ENCODE results near the gene ERICH6B.

- TF ChIP-seq, protein P1, sequence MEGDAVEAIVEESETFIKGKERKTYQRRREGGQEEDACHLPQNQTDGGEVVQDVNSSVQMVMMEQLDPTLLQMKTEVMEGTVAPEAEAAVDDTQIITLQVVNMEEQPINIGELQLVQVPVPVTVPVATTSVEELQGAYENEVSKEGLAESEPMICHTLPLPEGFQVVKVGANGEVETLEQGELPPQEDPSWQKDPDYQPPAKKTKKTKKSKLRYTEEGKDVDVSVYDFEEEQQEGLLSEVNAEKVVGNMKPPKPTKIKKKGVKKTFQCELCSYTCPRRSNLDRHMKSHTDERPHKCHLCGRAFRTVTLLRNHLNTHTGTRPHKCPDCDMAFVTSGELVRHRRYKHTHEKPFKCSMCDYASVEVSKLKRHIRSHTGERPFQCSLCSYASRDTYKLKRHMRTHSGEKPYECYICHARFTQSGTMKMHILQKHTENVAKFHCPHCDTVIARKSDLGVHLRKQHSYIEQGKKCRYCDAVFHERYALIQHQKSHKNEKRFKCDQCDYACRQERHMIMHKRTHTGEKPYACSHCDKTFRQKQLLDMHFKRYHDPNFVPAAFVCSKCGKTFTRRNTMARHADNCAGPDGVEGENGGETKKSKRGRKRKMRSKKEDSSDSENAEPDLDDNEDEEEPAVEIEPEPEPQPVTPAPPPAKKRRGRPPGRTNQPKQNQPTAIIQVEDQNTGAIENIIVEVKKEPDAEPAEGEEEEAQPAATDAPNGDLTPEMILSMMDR (IDR thresholded peaks at IDR 0.05; ENCODE audit: borderline replicate concordance, extremely low read depth, low read length, poor library complexity, severe bottlenecking) = no peak
- no peak for TF ChIP-seq EZH2 (IDR thresholded peaks at IDR 0.05; ENCODE audit: borderline replicate concordance, low read depth, low read length, severe bottlenecking)
Measured at GRCh38 chr13:45540864-45541263, 74.7 kb downstream of the ERICH6B start.

Measured in DND-41 (cell line).